Spleen (tissue), 11 donors: ENCODE measurements around the gene SNX30. TPM values are rescaled to one million over a fixed set of nuclear protein-coding genes. Genes with fewer than 3 reads are reported as not detected.
A peak's percentile ranks its signal among the peaks of the same experiment; 100 is the strongest.

ENCODE experiments used
- DNase-seq: peaks from one replicate; pipeline ENCODE4 v3.0.0-alpha.2; 2020
- H3K27ac ChIP-seq, 8 donors: fragments of 200-600 bp; sonication (generic) in 7 of 8; 1 replicate in 4 of 8; 2 replicates in 4 of 8; pipeline versions ENCODE4 v1.5.0 to v1.8.0; 2016 to 2021; ENCODE audit warnings: inconsistent platforms in 4 of 8, mild to moderate bottlenecking in 4 of 8, moderate library complexity in 1 of 8
- H3K27me3 ChIP-seq, 7 donors: fragments of 200-600 bp; sonication (generic) in 6 of 7; replicated peaks in 1 of 7; 1 replicate in 4 of 7; 2 replicates in 3 of 7; pipeline versions ENCODE4 v1.5.0 to v1.8.0; 2016 to 2021; ENCODE audit warnings: inconsistent platforms in 3 of 7, mild to moderate bottlenecking in 1 of 7
- H3K36me3 ChIP-seq, 6 donors: fragments of 200-600 bp; sonication (generic) in 5 of 6; 1 replicate in 4 of 6; 2 replicates in 2 of 6; pipeline versions ENCODE4 v1.5.0 to v1.8.0; 2016 to 2021; ENCODE audit warnings: inconsistent platforms in 2 of 6
- H3K4me1 ChIP-seq, 6 donors: fragments of 200-600 bp; sonication (generic) in 5 of 6; 1 replicate in 3 of 6; 2 replicates in 3 of 6; pipeline versions ENCODE4 v1.5.0 to v1.8.0; 2016 to 2021; ENCODE audit warnings: inconsistent platforms in 3 of 6
- H3K4me3 ChIP-seq, 8 donors: fragments of 200-600 bp; sonication (generic) in 7 of 8; 1 replicate in 4 of 8; 2 replicates in 4 of 8; pipeline versions ENCODE4 v1.5.0 to v1.8.0; 2016 to 2021; ENCODE audit warnings: inconsistent platforms in 4 of 8, mild to moderate bottlenecking in 4 of 8, moderate library complexity in 2 of 8
- H3K9me3 ChIP-seq, 8 donors: fragments of 200-600 bp; sonication (generic) in 7 of 8; 1 replicate in 4 of 8; 2 replicates in 4 of 8; pipeline versions ENCODE4 v1.5.0 to v1.8.0; 2016 to 2021; ENCODE audit warnings: inconsistent platforms in 4 of 8
- CTCF ChIP-seq, 11 experiments: fragments of 200-600 bp in 7 of 11; fragments of 450-650 bp in 4 of 11; sonication (generic) in 4 of 11; IDR thresholded peaks in 8 of 11; conservative IDR thresholded peaks in 3 of 11; 1 replicate in 7 of 11; 2 replicates in 4 of 11; pipeline versions ENCODE4 v1.4.0 to v1.8.0; 2016 to 2021; ENCODE audit warnings: antibody characterized with exemption in 11 of 11, inconsistent platforms in 4 of 11, mild to moderate bottlenecking in 1 of 11
- POLR2A ChIP-seq, 3 donors: fragments of 450-650 bp; IDR thresholded peaks; one replicate each; pipeline ENCODE4 v1.5.1; 2017; ENCODE audit warnings: antibody characterized with exemption in 3 of 3, mild to moderate bottlenecking in 1 of 3
- POLR2AphosphoS5 ChIP-seq, 3 donors: sonication (generic); formaldehyde crosslinking; IDR thresholded peaks; one replicate each; pipeline ENCODE4 v1.5.1; 2017; ENCODE audit warnings: antibody characterized with exemption in 3 of 3
- WGBS, 5 donors: extraction: QIAGEN DNeasy Blood & Tissue Kit in 3 of 5; methylation state at CpG; one replicate each; pipeline versions ENCODE4 v1.1.5 to v1.1.7; 2013 to 2018; 5-methylcytosine and 5-hydroxymethylcytosine counted together
- intact Hi-C: fragments of 100-400 bp; cut with DNase I; formaldehyde crosslinking; loops from one replicate; pipeline ENCODE4 v1.15.0; 2023; ENCODE audit warnings: low total_unique reads
- polyA plus RNA-seq, 3 donors: library from polyadenylated mRNA; stranded (reverse); fragments of 200-250 nt; gene quantifications; one replicate each; pipeline ENCODE4 v1.2.1, GENCODE V29; 2013
- total RNA-seq, 7 donors: library from RNA; depleted of rRNA in 3 of 7; stranded (reverse); fragments of >200 nt in 3 of 7; fragmentation: NEBNext Ultra II Directional in 4 of 7; extraction: Animal tissue kit (Norgen Biotek cat#: 25700) in 4 of 7; gene quantifications; one replicate each; pipeline versions ENCODE4 v1.1.0 to v1.2.1, GENCODE V29; 2016 to 2021
- donor health status: healthy with polysubstance abuse.
- donor health status: DM: no; HTN: no; CAD: no; lungs with moderate emphysema.
- donor health status: DM: no; HTN: no; CAD: no.
- donor health status: Bipolar disorder and iron deficiency.
- donor health status: healthy.
- donor health status: DM: no; HTN: no; CAD: no.
- donor health status: DM: yes; HTN: yes; CAD: no.

SNX30 gene
- total and polyA plus RNA-seq, 10 donors: 1.2 to 23.3 (median 14.6) TPM

GRCh38 chr9:112892981-112893380 lies 142.4 kb downstream of the SNX30 start:
- Histone ChIP-seq H3K9me3 (no peaks in the 10 kb centered on the region), H3K27ac (peak overlapping the region in 1 of 8 donors; percentile 80), H3K27me3 (peaks cover 0 to 42% (median 17%) of the 10 kb centered on the region in 7 donors), H3K4me1 (peaks cover 0 to 49% (median 17%) of the 10 kb centered on the region in 6 donors), H3K4me3 (no peak overlapping the region), H3K36me3 (no peaks in the 10 kb centered on the region)
- 86 to 94% (median 93%) methylated on average over 2 of the region's 2 CpGs for WGBS, 5 donors
- intact Hi-C loops: no loop called here
- no peak for TF ChIP-seq POLR2A (IDR thresholded peaks at IDR 0.05)
- TF ChIP-seq POLR2AphosphoS5 (IDR thresholded peaks at IDR 0.05): no peak
- no peak for TF ChIP-seq CTCF (IDR thresholded peaks at IDR 0.05 in 8 of 11, conservative IDR thresholded peaks at IDR 0.05 in 3 of 11)
- DNase-seq: no peak

GRCh38 chr9:112894041-112894440 lies 143.5 kb downstream of the SNX30 start:
- Histone ChIP-seq H3K4me1 (peaks cover 0 to 59% (median 18%) of the 10 kb centered on the region in 6 donors), H3K4me3 (peak overlapping the region in 1 of 8 donors; percentile 1), H3K27ac (peak overlapping the region in 4 of 8 donors; percentile 13 to 80 (median 72)), H3K9me3 (no peaks in the 10 kb centered on the region), H3K36me3 (no peaks in the 10 kb centered on the region), H3K27me3 (peaks cover 0 to 50% (median 17%) of the 10 kb centered on the region in 7 donors)
- no peak for TF ChIP-seq POLR2AphosphoS5 (IDR thresholded peaks at IDR 0.05)
- TF ChIP-seq CTCF (IDR thresholded peaks at IDR 0.05 in 8 of 11, conservative IDR thresholded peaks at IDR 0.05 in 3 of 11): no peak
- TF ChIP-seq POLR2A (IDR thresholded peaks at IDR 0.05): no peak
- 80 to 97% (median 96%) methylated on average over 1 of the region's 1 CpG for WGBS, 5 donors
- intact Hi-C loops: no loop called here
- DNase-seq: no peak

GRCh38 chr9:112894699-112895098 lies 144.1 kb downstream of the SNX30 start:
- Histone ChIP-seq H3K36me3 (no peaks in the 10 kb centered on the region), H3K4me3 (peak overlapping the region in 1 of 8 donors; percentile 1), H3K27me3 (peaks cover 0 to 44% (median 17%) of the 10 kb centered on the region in 7 donors), H3K9me3 (no peaks in the 10 kb centered on the region), H3K4me1 (peaks cover 0 to 59% (median 20%) of the 10 kb centered on the region in 6 donors), H3K27ac (peak overlapping the region in 4 of 8 donors; percentile 13 to 80 (median 72))
- DNase-seq: no peak
- intact Hi-C loops: no loop called here
- WGBS, 5 donors: 65 to 91% (median 81%) methylated on average over 1 of the region's 1 CpG
- no peak for TF ChIP-seq CTCF (IDR thresholded peaks at IDR 0.05 in 8 of 11, conservative IDR thresholded peaks at IDR 0.05 in 3 of 11)
- no peak for TF ChIP-seq POLR2AphosphoS5 (IDR thresholded peaks at IDR 0.05)
- TF ChIP-seq POLR2A (IDR thresholded peaks at IDR 0.05): no peak

- intact Hi-C loops: no loop called here
- no peaks in the 10 kb centered on the region for H3K36me3 ChIP-seq
- no peak overlapping the region for H3K27ac ChIP-seq
- H3K27me3 ChIP-seq: peaks cover 0 to 29% (median 4%) of the 10 kb centered on the region in 7 donors
- TF ChIP-seq POLR2AphosphoS5 (IDR thresholded peaks at IDR 0.05) (no peak), CTCF (IDR thresholded peaks at IDR 0.05 in 8 of 11, conservative IDR thresholded peaks at IDR 0.05 in 3 of 11) (no peak), POLR2A (IDR thresholded peaks at IDR 0.05) (no peak)
- DNase-seq: no peak
- peaks cover 0 to 45% (median 8%) of the 10 kb centered on the region in 6 donors for H3K4me1 ChIP-seq
- H3K9me3 ChIP-seq: no peaks in the 10 kb centered on the region
- WGBS, 5 donors: 24 to 40% (median 27%) methylated on average over 3 of the region's 3 CpGs
- no peak overlapping the region for H3K4me3 ChIP-seq
These were observed 145.6 kb downstream of the SNX30 start for GRCh38 chr9:112896131-112896530.
